Activated T-cell treated with anti-CD3 and anti-CD28 coated beads for 1 hour (primary cell): ENCODE data around the gene ACOX1.

Experiments used
- DNase-seq: peaks from one replicate; pipeline ENCODE4 v3.0.0-alpha.2; 2020; ENCODE audit warnings: low read depth

Gene ACOX1

DNA sequence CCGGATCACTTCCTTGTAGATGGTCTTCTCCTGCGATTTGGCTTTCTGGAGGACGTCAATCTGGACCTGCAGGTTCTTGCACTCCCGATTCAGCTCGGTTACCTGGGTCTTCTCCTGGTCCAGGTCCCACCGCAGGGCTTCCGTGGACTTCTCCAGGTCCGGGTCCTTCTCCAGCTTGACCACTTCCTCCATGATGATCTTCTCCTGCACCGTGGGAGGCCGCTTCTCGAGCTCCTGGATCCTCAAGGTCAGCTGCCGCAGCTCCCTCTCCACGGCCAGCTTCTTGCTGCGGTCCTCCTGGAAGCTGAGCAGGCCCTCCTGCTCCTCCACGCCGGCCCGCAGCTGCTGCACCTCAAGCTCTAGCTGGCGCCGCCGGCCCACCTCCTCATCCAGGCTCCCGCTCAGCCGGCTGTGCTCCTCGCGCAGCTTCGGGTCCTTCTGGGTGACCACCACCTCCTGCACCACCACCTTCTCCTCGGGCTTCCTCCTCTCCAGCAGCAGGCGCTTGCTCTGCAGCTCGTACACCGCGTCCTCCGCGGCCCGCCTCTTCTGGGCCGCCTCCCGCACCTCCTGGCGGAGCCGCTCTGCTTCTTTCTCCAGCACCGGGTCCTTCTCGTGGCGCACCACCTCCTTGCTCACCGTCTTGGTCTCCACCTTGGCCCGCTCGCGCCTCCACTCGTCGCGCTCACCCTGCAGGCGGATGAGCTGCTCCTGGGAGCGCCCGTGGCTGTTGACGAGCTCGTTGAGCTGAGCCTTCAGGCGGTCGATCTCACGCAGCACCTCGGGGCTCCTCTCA lies 29.9 kb upstream of the ACOX1 start:
- no peak for DNase-seq

DNA sequence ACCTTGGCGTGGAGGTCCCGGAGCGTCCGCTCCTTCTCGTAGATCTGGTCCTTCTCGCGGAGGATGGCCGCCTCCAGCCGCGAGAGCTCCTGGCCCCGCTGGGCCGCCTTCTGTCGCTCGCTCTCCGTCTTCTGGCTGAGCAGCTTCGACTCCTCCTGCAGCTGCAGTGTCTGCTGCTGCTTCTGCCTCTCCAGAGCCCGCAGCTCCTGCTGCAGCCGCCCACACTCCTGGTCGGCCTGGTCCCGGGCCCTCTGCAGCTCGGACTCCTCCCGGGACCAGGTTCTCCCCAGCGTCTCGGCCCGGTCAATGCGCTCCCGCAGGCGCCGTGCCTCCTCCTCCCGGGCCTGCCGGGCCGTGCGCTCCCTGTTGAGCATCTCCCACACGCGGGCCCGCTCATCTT lies 29.2 kb upstream of the ACOX1 start:
- DNase-seq, result no peak

GRCh38 chr17:76007850-76008165 lies 28.8 kb upstream of the ACOX1 start:
- no peak for DNase-seq

GRCh38 chr17:76007131-76007849 lies 28.3 kb upstream of the ACOX1 start:
- DNase-seq, result no peak

- DNase-seq, result peak; percentile 85
These were observed 26.5 kb upstream of the ACOX1 start for GRCh38 chr17:76005263-76006149.

- DNase-seq, result no peak
These were observed 25.8 kb upstream of the ACOX1 start for GRCh38 chr17:76004750-76005262.

DNA sequence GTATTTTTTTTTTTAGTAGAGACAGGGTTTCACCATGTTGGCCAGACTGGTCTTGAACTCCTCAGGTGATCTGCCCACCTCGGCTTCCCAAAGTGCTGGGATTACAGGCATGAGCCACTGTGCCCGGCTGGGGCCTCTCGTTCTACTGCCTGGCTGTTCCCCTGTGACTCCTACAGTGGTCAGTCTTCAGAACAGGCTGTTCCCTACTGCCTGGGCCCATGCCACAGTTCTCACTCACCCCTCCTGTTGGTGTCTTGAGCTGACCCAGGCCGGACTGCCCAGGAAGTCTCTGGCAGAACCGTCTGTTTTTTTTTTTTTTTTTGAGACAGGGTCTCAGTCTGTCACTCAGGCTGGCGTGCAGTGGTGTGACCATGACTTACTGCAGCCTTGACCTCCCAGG lies 24.9 kb upstream of the ACOX1 start:
- no peak for DNase-seq

DNA sequence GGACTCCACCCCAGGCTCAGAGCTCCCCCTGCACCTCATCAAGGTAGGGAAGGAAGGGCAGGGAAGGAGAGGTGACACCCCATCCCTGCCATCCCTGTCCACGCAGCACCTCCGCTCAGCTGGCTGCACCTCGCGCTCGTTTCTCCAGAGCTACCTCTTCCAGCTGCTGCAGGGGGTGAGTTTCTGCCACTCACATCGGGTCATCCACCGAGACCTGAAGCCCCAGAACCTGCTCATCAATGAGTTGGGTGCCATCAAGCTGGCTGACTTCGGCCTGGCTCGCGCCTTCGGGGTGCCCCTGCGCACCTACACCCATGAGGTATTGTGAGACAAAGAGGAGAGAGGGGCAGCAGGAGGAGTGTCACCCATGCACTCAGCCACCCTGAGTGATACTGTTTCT lies 23.1 kb upstream of the ACOX1 start:
- DNase-seq, result no peak

DNA sequence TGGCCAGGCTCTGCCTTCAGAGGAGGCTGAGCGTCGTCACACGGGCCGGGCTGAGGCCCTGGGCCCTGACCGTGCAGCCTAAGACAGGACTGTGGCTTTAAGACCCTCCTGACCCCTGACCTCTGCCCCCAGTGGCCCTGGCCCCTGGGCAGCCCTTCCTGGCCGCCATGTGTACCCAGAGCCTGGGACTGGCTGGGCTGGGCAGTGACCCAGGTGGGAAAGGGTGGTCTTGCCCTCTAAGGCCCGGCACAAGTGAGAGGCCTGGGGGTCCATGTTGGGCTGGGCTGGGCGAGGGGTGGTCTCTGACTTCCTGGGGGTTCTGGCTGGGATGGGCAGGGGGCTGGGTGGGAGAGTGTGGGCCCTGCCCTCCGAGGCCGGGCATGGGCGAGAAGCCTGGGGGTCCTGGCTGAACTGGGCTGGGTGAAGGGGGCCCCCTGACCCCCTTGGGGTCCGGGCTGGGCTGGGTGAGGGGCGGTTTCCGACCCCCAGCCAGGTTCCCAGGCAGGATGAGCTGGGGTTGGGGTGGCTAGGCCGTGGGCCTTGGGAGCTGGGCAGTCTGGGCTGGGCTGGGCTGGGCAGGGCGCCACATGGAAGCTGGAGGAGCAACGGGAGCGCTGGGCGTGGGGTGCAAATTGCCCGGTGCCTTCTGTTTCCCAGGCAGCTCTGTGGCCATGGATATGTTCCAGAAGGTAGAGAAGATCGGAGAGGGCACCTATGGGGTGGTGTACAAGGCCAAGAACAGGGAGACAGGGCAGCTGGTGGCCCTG lies 22.0 kb upstream of the ACOX1 start, which contains the start of gene CDK3:
Gene CDK3 (plus strand): TSS at position 101 of the 767 bp plus-strand sequence. CDS start 571 bp downstream, at position 672.
- no peak for DNase-seq

DNA sequence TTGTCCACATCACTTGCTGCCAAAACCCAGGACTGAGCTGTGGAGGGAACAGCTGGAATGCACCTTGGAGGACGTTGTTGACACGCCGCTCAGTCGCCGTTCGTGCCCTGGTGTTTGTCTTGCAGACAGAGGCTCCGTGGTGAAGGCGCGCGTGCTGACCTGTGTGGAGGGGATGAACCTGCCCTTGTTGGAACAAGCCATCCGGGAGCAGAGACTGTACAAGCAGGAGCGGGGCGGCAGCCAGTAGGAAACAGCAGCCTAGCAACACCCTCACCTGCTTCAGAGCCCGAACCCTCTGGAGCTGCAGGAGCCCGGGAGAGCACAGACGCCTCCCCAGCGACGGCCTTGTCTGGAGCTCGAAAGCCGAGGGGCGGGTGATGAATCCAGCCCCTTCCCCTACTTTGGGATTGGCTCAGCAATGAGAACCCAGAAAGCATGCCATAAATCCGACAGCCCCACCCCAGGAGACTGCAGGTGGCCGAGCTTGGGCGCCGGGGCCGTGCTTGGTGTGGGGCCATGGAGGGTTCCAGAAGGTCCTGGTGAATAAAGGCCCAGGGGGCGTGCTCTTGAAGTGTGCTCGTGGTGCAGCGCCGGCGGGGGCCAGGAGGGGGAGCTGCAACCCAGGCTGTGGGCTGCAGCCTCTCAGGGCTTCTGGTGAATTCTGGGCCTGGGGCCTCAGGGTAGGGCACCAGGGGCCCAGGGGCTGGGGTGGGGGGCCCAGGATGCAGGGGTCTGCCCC lies 21.2 kb upstream of the ACOX1 start:
- peak; percentile 63 for DNase-seq

DNA sequence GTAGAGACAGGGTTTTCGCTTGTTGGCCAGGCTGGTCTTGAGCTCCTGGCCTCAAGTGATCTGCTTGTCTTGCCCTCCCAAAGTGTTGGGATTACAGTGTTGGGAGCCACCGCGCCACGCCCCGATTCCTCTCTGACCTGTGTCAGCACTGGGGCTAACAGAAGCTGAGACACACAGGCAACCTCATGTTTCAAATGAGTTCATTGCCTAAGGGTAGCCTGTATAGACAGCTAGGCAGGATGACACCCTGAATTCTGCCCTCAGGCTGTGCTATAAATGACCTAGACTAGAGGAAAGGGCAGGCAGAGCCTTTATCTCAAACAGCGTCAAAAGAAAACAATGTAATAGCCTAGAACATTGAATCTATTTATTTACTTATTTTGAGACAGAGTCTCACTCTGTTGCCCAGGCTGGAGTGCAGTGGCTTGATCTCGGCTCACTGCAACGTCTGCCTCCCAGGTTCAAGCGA lies 19.4 kb upstream of the ACOX1 start:
- DNase-seq, result no peak

GRCh38 chr17:75996665-75997590 lies 18.0 kb upstream of the ACOX1 start:
- DNase-seq, result no peak

- no peak for DNase-seq
These were observed 16.5 kb upstream of the ACOX1 start for GRCh38 chr17:75995385-75995925.

- DNase-seq, result no peak
These were observed 15.9 kb upstream of the ACOX1 start for GRCh38 chr17:75994802-75995370.

DNA sequence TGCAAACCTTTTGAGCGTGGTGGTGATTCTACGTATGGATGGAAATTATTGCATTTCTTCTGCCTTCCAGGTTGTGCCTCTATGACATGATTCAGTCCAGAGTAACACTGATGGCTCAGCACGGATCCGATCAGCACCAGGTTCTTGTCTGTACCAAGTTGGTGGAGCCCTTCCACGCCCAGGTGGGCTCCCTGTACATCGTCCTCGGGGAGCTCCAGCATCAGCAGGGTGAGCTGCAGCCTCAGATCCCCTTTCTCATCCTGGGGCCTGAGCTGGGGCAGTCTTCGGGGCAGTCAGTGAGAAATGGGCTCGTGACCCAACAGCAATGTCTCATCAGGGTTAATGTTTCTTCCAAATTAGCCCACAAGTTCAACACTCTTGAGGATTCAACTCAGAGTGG lies 12.4 kb upstream of the ACOX1 start:
- DNase-seq, result no peak

DNA sequence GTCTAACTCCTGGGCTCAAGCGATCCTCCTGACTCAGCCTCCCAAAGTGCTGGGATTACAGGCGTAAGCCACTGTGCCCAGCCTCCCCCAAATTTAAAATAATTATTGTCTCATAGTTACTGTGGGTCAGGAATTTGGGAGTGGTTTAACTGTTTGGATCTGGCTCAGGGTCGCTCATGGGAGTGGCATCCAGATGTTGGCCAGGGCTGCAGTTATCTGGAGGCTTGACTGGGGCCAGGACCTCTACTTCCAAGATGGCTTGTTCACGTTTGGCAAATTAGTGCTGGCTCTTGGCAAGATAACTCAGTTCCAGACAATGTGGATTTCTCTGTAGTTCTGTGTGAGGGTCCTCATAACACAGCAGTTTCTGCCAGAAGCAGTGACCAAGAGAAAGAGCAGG lies 8.1 kb upstream of the ACOX1 start:
- no peak for DNase-seq

- DNase-seq, result no peak
These were observed 7.0 kb upstream of the ACOX1 start for GRCh38 chr17:75985986-75986385.

DNA sequence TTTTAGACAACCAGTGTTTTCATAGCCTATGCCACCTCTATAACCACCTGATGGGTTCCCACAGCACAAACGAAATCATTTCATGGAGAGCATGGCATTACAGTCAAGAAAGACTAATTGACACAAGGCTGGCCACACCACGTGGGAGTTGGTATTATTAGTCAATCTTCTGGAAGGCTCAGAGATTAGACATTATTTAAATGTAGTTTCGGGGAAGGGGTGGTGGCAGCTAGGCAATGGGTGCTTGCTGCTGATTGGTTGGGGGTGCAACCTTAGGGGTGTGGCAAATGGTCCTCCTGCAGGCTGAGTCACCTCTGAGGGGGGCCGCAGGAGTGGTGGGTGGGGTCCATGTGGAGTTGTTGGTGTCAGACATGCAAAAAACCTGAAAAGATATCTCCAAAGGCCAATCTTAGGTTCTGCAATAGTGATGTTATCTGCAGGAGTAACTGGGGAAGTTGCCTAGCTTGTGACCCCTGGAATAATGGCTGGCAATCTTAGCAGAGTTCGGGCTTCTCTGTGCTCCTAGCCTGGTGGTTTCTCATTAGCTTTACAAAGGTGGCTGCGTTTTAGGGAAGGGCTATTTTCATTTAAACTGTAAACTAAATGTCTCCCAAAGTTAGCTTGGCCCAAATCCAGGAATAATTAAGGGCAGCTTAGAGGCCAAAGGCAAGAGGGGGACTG lies 4.7 kb upstream of the ACOX1 start:
- DNase-seq, result no peak
